Measurements from ENCODE around the gene CBLL1.

CBLL1 gene, protein sequence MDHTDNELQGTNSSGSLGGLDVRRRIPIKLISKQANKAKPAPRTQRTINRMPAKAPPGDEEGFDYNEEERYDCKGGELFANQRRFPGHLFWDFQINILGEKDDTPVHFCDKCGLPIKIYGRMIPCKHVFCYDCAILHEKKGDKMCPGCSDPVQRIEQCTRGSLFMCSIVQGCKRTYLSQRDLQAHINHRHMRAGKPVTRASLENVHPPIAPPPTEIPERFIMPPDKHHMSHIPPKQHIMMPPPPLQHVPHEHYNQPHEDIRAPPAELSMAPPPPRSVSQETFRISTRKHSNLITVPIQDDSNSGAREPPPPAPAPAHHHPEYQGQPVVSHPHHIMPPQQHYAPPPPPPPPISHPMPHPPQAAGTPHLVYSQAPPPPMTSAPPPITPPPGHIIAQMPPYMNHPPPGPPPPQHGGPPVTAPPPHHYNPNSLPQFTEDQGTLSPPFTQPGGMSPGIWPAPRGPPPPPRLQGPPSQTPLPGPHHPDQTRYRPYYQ

DNA sequence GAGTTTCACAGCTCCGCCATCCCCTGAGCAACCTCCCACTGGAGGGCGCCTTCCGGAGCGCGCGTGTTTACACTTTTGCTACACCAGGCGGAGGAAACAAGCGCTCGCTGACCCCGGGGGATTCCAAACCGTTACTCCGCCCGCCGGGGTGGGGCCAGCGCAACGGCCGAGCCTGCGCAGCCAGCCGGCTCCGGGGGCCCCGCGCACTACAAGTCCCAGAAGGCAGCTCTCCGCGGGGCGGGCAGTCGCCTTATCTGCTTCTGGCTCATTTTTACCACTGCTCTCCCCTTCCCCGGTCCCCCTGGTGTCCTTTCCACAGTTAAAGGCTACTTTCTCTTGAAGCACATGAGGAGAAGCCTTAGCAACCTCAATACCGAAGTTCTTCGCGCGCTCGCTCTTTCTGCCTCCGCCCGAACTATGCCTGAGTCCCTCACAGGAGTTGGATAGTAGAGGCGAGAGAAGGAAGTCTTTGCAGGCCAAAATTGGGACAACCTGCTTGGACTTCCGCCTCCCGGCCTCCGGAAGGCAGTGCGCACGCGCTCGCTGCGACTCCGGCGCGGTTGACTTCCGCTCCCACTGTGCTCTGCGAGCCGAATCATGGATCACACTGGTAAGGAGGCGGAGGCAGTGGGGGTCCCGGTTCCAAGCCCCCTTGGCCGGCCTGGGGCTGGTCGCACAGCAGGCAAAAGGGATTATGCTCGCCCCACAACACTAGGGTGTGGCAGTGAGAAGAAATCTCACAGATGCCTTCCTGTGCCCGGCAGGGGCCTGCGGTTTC lies at the start of gene CBLL1:
Gene CBLL1, plus strand, starts transcription at position 576 of the 778 bp plus-strand sequence. Its CDS starts 22 bp downstream, at position 598.
- FAIRE-seq: no peak

GRCh38 chr7:107694386-107694785 lies 49.6 kb upstream of the CBLL1 start:
- no peak for FAIRE-seq

DNA sequence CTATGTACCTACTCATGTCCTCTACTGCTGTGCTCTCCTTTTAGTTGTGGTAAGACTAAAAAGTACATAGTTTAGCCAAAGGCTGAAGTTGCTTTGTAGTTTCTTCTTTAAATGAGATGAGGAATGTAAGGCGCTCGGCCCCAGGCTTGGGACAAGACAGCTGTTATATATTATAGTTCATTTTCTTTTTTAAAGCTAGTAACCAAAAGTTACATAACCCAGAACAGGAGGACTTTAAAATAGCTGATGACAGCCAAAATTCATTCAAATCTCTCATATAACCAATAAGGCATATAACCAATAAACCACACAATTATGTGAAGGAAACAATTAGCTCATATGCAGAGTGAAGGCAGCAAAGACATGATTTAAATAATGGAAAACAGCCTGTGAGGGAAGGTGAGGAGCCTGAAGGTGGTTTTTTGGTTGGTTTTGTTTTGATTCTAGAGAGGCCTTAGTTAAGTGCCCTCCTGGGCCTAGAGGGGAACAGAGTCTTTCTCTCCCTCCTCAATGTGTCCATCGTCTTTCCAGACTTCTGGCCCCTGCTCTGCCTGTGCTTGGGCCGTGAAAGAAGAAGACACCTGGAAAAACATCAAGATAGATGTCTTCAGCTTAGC lies 47.5 kb upstream of the CBLL1 start:
- no peak for FAIRE-seq

DNA sequence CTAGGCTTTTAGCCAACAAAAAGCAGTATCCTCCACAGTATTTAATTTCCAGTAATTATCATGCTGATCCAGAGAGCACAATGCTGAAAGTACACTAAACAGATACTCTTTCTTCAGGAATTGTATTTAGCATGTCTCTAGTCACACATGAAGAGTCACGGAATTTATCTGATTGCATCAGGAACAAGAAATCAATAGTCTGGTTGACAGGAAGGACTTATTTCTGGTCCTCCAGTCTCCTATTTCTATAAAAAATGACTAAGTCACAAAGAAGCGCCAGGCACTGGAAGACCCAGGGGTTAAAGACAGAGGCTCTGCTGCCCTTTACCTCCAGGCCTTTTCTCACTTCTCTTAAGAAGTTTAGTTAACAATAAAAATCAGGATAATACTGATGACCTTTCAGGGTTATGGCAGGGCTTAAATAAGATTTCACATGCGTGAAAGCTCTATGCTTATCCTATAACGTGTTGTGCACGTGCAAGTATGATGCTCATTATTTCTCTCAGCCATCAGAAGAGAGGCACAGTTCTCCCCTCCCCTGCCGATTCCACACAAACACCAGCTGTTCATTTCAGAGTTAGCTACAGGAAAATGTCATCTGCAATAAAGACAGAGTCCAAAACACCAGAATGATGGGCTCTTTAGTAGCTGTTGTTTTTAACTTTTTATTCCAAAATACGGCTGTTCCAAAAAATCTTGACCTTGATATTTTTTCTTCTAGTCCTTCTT lies 46.5 kb upstream of the CBLL1 start:
- peak; percentile 90 for FAIRE-seq

- FAIRE-seq: no peak
Observed at GRCh38 chr7:107700570-107700969, 43.4 kb upstream of the CBLL1 start.

- FAIRE-seq: no peak
Observed at GRCh38 chr7:107701191-107701590, 42.8 kb upstream of the CBLL1 start.

DNA sequence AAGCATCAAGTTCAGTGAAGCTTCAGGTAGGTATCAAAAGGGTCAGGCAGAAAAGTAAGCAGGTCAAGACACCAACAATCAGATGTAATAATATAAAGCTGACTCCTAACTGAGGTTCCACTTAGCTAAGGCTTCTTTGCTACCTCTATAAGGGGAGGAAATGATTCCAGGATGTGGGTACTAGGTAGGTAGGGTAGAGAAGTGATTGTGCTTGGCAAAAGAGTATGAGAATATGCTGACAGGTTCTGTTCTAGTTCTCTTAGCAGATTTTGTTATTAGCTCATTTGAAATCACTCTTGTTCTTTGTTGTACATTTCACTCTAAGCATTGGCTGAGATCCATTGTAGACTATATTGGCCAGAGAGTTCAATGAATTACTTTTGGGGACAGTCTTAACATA lies 40.7 kb upstream of the CBLL1 start:
- FAIRE-seq: no peak

- FAIRE-seq: no peak
Observed at GRCh38 chr7:107703872-107704271, 40.1 kb upstream of the CBLL1 start.

GRCh38 chr7:107708956-107709355 lies 35.0 kb upstream of the CBLL1 start:
- no peak for FAIRE-seq

- FAIRE-seq: no peak
Observed at GRCh38 chr7:107711301-107711700, 32.6 kb upstream of the CBLL1 start.

- no peak for FAIRE-seq
Observed at GRCh38 chr7:107712025-107712424, 31.9 kb upstream of the CBLL1 start.

DNA sequence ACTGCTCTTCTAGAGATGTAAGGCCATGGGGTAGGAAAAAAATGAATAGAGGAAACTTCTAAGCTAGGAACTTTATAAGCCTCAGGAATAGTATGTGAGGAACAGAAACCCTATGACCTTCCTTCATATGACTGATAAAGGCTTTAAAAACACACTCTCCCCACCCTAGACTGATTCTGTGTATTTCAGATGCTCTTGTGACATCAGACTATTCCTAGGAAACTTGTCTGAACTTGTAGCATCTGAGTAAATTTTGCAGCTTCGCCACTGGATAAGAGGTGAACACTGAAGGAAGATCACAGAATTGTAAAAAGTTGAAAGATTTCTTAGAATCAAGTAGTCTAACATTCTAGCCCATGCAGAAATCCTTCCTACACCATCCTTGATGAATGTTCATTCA lies 31.0 kb upstream of the CBLL1 start:
- FAIRE-seq: no peak

DNA sequence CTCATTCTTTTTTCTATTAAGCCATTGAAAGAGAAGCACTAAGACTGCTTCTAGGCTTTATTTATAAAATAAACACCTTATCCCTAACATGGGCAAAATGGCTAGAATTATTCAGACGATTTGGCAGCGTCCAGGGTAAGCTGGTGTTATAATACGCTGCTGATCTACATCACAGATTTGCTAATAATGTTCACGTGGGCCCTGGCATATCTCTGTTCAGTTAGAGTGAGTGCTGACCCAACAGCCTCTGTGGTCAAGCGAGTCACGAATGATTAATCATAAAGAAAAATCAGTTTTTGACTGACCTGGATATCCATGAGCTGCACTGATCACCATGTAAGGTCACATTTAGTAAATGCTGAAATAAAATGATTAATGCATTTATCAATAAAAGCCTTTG lies 28.4 kb upstream of the CBLL1 start:
- FAIRE-seq: no peak

DNA sequence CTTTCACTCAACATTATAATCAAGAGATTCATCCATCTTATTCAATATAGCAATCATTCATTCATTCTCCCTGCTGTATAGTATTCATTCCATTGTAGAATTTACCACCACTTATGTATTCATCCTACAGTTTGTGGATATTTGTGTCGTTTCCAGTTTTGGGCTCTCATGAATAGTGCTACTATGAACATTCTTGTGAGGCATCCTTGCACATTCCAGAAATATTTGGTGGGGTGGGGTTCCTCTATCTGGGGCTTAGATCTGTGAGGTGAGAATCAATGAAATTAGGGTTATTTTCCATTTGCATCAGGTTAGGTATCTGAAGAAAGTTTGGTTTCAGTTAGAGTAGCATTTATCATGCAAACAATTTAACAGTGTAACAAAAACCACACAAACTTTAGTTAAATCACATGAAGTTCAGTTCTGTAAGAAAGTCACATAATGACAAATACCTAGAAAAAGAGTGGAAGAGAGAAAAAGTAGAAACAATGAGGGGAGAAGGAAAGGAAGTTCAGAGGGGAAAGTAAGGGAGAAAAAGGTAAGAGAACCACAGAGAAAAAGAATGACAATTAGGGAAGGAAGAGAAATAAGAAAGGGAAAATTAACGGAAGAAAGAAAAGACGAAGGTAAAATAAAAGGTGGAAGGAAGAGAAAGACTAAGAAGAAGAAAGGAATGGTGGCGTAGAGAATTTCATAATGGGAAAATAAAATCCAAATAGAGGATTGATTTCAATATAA lies 25.3 kb upstream of the CBLL1 start:
- FAIRE-seq: no peak

DNA sequence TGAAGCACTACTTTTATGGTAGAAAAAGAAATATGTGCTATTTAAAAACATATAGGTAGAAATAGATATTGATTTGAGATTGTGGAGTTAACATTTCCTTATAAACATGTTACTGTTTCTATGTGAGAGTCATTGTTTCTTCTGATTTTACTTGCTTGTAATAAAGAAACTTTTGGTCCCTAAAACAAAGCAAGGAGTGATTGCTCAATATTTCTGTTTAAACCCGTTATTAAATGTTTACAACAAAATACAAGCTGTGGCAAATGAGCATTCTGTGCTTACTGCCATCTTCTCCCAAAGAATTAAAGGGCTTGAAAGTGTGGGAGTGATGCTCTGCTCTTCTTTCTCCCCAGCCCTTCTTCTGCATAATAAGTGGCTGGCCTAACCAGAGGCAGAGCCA lies 22.7 kb upstream of the CBLL1 start:
- no peak for FAIRE-seq

DNA sequence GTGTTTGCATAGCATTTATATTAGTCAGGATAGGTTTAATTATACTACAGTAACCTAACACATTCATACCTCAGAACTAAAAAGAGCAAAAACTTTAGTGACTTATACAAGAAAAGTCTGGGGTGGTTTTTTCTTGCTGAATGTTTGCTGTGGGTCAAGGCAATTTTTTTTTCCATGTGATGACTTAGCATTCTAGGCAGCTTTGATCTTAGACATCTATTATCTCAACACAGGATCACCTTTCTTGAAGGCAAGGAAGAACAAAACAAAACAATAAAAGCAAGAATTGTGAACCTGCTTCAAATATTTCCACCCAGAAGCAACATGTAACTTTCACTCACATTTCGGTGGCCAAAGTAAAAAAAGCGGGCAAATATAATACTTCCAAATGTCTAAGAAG lies 20.7 kb upstream of the CBLL1 start:
- no peak for FAIRE-seq

DNA sequence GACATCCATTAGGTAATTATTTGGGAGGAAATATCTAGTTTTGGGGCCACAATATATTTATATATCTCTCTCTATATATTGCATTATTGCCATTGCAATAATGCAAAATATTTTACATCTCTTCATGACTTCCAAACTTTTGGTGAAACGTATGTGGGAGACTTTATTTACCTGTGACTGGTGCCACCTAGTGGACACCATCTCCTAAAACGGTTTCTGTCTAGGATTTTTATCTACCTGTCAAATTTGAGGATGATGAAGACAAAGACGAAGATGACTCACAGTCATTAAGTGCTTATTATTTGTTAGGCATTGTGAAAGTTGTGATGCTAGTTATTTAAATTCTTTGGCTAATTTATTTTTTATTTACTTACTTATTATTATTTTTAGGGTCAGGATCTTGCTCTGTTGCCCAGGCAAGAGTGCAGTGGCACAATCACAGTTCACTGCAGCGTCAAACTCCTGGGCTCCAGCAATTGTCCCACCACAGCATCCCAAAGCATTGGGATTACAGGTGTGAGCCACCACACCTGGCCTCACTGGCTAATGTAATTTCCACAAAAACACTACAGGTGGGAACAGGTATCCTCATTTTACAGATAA lies 18.7 kb upstream of the CBLL1 start:
- FAIRE-seq: peak; percentile 94

DNA sequence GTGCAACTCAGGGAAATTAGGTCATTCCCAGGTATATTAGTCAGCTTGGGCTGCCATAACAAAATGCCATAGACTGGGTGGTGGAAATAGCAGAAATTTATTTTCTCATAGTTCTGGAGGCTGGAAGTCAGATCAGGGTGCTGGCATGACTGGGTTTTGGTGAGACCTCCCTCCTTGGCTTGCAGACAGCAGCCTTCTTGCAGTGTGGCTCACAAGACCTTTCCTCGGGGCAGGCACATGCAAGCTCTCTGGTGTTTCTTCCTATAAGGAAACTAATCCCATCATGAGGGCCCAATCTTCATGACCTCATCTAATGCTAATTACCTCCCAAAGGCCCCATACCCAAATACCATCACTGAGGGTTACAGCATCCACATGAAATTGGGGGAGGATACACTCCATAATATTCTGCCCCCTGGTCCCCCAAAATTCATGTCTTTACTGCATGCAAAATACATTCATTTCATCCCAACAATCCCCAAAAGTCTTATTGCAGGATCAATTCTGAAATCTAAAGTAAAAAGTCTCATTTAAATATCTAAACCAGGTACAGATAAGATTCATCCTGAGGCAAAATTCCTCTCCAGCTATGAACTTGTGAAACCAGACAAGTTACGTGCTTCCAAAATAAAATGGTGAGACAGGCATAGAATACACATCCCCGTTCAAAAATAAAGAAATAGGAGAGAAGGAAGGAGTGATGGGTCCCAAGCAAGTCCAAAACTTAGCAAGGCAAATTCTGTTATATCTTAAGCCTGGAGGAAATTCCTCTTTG lies 17.4 kb upstream of the CBLL1 start:
- FAIRE-seq: no peak

- FAIRE-seq: no peak
Observed at GRCh38 chr7:107728276-107728675, 15.7 kb upstream of the CBLL1 start.

GRCh38 chr7:107742678-107743566 lies 1.0 kb upstream of the CBLL1 start:
- no peak for FAIRE-seq

Data from endometrium (tissue), 2 donors.